ENCODE results near the gene OLFML1. TPM values are rescaled to one million over a fixed set of nuclear protein-coding genes. Genes with fewer than 3 reads are reported as not detected.

Gene OLFML1
- total and polyA plus RNA-seq, 2 of the 13 experiments (the other 11 are each of a cell fraction or from before 2014, with no cell fraction given), result 0.89 to 0.90 TPM

- TF ChIP-seq, protein P1, sequence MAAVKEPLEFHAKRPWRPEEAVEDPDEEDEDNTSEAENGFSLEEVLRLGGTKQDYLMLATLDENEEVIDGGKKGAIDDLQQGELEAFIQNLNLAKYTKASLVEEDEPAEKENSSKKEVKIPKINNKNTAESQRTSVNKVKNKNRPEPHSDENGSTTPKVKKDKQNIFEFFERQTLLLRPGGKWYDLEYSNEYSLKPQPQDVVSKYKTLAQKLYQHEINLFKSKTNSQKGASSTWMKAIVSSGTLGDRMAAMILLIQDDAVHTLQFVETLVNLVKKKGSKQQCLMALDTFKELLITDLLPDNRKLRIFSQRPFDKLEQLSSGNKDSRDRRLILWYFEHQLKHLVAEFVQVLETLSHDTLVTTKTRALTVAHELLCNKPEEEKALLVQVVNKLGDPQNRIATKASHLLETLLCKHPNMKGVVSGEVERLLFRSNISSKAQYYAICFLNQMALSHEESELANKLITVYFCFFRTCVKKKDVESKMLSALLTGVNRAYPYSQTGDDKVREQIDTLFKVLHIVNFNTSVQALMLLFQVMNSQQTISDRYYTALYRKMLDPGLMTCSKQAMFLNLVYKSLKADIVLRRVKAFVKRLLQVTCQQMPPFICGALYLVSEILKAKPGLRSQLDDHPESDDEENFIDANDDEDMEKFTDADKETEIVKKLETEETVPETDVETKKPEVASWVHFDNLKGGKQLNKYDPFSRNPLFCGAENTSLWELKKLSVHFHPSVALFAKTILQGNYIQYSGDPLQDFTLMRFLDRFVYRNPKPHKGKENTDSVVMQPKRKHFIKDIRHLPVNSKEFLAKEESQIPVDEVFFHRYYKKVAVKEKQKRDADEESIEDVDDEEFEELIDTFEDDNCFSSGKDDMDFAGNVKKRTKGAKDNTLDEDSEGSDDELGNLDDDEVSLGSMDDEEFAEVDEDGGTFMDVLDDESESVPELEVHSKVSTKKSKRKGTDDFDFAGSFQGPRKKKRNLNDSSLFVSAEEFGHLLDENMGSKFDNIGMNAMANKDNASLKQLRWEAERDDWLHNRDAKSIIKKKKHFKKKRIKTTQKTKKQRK (IDR thresholded peaks at IDR 0.05; ENCODE audit: low read length), result no peak
- TF ChIP-seq MTA1 (CRISPR knock-in tag; IDR thresholded peaks at IDR 0.05; ENCODE audit: borderline replicate concordance) (no peak), ZNF33B (CRISPR knock-in tag; IDR thresholded peaks at IDR 0.05) (no peak)
These were observed 28.1 kb upstream of the OLFML1 start (continued) for GRCh38 chr11:7457211-7457610.

GRCh38 chr11:7462706-7463105, 22.6 kb upstream of the OLFML1 start:
- ATAC-seq (no peak), DNase-seq (ENCODE audit: low spot score) (no peak), FAIRE-seq (no peak)
- in situ Hi-C loops (cut with HindIII; ENCODE audit: extremely low pct_ligation_motif_present, low pct_unique_long_range_greater_than_20kb) (no loop called here), intact Hi-C loops (cut with micrococcal nuclease; ENCODE audit: unreplicated experiment) (no loop called here)
- Histone ChIP-seq H3K27ac (ENCODE audit: extremely low read length, insufficient read depth, low read length) (no peak overlapping the region), H3K9me3 (ENCODE audit: low read length) (no peaks in the 10 kb centered on the region), H3K9ac (ENCODE audit: insufficient read depth, low read depth, low read length) (no peak overlapping the region), H3K4me3 (replicated peaks in 1 of 3; ENCODE audit: insufficient read depth in 1 of 3, low read depth in 2 of 3, low read length in 3 of 3) (no peak overlapping the region), H4K20me1 (ENCODE audit: insufficient read depth, low read length) (no peaks in the 10 kb centered on the region), H3K27me3 (ENCODE audit: control insufficient read depth in 1 of 2, insufficient read depth in 2 of 2, low read length in 2 of 2) (no peaks in the 10 kb centered on the region; a peak in 1 of 5 replicates), H3K79me2 (ENCODE audit: insufficient read depth, low read length) (no peaks in the 10 kb centered on the region), H3K36me3 (replicated peaks in 1 of 2; ENCODE audit: control insufficient read depth in 1 of 2, insufficient read depth in 2 of 2, low read length in 2 of 2) (no peaks in the 10 kb centered on the region), H3K4me2 (ENCODE audit: low read depth, low read length) (no peak overlapping the region), H2AFZ (ENCODE audit: low read length) (no peak overlapping the region), H3K4me1 (ENCODE audit: insufficient read depth, low read length) (no peaks in the 10 kb centered on the region)
- ChIA-PET POLR2A (no interaction called here), CTCF (ENCODE audit: low intra/inter-chr PET ratio, low total read pairs) (no interaction called here)
- TF ChIP-seq ZNF432 (CRISPR knock-in tag; IDR thresholded peaks at IDR 0.05; ENCODE audit: borderline replicate concordance), result no peak
- no peak for TF ChIP-seq ZSCAN29 (CRISPR knock-in tag; conservative IDR thresholded peaks at IDR 0.05)
- no TSS peak for BruUV-seq (replicated peaks)
- WGBS (ENCODE audit: low lambda C conversion rate), result 3% methylated on average over 1 of the region's 1 CpG

Measured in HepG2 (cell line).